Adrenal gland (tissue), 5 donors: Measurements from ENCODE around the gene MCM7.

ENCODE experiments used
- POLR2A ChIP-seq, 2 donors: fragments of 450-650 bp; IDR thresholded peaks; one replicate each; pipeline ENCODE4 v1.6.1; 2017; ENCODE audit warnings: antibody characterized with exemption in 2 of 2, mild to moderate bottlenecking in 2 of 2, moderate library complexity in 1 of 2
- TF ChIP-seq, protein P1 (sequence below), 6 experiments: fragments of 450-650 bp in 4 of 6; fragments of 200-600 bp in 2 of 6; sonication (generic) in 1 of 6; IDR thresholded peaks; 1 replicate in 5 of 6; 2 replicates in 1 of 6; pipeline versions ENCODE4 v1.5.1 to v1.8.0; 2016 to 2021; ENCODE audit warnings: antibody characterized with exemption in 6 of 6, mild to moderate bottlenecking in 2 of 6, moderate library complexity in 1 of 6
- donor health status: DM: no; HTN: no; CAD: no.

- TF ChIP-seq, protein P1, sequence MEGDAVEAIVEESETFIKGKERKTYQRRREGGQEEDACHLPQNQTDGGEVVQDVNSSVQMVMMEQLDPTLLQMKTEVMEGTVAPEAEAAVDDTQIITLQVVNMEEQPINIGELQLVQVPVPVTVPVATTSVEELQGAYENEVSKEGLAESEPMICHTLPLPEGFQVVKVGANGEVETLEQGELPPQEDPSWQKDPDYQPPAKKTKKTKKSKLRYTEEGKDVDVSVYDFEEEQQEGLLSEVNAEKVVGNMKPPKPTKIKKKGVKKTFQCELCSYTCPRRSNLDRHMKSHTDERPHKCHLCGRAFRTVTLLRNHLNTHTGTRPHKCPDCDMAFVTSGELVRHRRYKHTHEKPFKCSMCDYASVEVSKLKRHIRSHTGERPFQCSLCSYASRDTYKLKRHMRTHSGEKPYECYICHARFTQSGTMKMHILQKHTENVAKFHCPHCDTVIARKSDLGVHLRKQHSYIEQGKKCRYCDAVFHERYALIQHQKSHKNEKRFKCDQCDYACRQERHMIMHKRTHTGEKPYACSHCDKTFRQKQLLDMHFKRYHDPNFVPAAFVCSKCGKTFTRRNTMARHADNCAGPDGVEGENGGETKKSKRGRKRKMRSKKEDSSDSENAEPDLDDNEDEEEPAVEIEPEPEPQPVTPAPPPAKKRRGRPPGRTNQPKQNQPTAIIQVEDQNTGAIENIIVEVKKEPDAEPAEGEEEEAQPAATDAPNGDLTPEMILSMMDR (IDR thresholded peaks at IDR 0.05) = no peak
- TF ChIP-seq POLR2A (IDR thresholded peaks at IDR 0.05) = no peak
Observed at GRCh38 chr7:100148225-100148558, 47.0 kb upstream of the MCM7 start.
